Stimulated activated CD4-positive, alpha-beta T cell treated with anti-CD3 and anti-CD28 coated beads, Interleukin-2, amount 100 ng/mL, for 24 hours (primary cell): ENCODE measurements around the gene SLCO2A1.

Experiments used
- DNase-seq, 2 donors: peaks; one replicate each; pipeline ENCODE4 v3.0.0-alpha.2; 2020

Gene SLCO2A1

GRCh38 chr3:133930341-133930933 lies 99.3 kb downstream of the SLCO2A1 start:
- DNase-seq, result no peak

DNA sequence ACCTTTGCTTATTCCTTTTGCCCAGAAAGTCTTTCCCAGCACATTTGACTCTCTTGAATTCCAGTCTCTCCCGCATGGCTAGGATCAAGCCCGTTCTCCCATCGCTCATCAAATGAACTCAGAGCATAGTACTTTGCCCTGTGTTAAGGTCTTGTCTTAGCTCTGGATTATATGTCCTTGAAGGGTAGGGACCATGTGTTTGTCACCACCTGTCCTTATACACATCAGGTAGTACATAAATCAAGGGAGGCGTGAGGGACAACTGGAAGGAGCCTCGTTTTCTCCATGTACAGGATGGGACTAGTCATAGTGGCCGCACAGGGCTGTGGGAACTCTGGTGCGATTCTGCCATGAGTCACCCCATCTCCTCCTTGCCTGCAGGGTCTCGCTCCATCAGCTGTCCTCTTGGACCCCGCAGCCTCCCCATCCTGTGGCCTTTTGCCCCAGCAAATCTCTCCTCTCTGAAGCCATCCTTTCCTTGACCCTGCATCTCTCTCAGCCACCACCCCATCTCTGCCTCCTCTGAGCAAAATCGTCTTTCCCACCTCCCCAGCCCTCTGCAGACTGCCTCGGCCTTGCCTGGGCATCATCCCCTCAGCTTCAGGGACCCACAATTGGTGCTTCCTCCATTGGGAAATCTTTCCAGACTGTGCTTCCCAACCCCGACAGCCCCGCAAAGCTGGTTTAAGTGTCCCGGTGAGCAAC lies 100.7 kb downstream of the SLCO2A1 start:
- DNase-seq, result no peak

DNA sequence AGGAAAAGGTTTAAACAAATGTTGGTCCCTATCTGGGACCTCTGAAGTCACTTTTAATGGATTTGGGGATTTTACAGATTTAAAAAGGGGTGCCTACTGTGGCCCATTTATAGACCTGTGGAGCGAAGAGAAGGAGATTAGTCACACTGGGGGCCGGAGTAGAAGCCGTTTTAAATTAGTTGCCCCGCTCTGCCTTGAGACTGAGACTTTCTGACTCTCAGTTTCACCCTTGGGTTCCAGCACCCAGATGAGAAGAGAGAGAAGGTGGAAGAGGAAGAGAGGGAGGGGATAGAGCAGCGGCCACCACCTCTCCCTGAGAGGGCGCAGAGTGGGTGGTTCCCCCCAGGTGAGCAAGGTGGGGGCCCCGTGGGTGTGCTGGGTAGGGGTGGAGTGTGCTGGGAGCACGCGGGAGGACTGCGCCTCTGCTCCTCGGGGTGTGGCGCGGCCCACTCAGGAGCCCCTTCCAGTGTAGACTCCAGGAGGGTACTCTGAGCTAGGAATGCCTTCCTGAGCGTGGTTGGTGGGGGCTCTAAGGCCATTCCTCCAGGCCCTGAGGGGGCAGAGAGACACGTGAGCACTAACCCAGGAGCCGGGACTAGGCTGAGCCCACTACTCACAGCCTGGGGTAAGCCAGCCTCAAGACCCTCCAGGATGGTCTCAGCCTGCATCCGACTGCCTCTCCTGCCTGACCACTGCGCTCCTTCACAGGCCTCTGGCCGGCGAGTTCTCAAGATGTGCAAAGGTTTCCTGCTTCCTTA lies 101.4 kb downstream of the SLCO2A1 start:
- no peak for DNase-seq

GRCh38 chr3:133927540-133928066 lies 102.1 kb downstream of the SLCO2A1 start:
- DNase-seq, result peak; percentile 76 to 78

DNA sequence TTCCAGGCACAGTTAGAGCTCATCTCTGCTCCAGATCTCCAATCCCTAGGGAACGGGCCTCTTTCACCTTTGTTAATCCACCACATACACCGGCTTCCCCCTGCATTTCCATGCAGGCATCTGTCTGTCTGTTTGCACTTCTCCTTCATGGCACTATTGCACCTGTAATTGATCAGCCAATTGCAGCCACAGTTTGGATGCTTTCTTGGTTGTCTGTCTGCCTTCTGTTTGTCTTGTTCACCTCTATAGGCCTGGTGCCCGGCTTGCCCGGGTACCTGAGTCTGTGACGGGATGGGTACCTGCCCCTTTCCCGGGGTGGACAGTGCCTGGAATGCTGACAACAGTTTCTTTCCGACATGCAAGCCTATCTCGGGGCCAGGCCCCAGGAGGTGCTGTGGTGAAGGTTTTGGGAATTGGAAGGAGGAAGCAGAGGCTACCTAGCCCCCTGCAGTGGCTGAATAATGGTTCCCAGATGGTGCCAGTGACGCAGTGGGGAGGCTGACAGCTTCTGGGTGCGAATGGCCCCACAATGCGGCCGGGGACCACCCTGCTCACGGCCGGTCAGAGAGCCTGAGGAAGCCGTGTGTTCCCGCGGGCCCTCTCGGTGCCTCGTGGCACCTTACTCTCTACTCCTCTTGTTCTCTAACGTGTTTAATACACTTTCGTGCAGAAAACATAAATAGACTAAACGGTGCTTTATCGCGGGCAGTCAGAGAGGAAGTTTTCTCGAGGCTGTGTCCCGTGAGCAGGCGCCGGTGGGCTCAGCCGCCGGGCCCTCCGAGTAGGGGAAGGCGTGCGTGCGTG lies 102.8 kb downstream of the SLCO2A1 start:
- no peak for DNase-seq

- DNase-seq, result no peak
Observed at GRCh38 chr3:133925960-133926735, 103.6 kb downstream of the SLCO2A1 start.

GRCh38 chr3:133924041-133924440 lies 105.7 kb downstream of the SLCO2A1 start:
- no peak for DNase-seq

DNA sequence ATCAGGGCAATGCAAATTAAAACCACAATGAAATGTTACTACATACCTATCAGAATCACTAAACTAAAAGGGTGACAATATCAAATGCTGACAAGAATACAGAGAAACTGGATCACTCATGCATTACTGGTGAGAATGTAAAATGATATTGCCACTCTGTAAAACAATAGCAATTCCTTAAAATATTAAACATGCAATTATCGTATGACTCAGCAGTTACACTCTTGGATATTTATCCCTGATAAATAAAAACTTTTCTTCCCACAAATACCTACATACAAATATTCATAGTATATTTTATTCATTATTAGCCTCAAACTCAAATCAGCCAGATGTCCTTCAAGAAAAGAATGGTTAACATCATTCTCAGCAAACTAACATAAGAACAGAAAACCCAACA lies 108.1 kb downstream of the SLCO2A1 start:
- no peak for DNase-seq

DNA sequence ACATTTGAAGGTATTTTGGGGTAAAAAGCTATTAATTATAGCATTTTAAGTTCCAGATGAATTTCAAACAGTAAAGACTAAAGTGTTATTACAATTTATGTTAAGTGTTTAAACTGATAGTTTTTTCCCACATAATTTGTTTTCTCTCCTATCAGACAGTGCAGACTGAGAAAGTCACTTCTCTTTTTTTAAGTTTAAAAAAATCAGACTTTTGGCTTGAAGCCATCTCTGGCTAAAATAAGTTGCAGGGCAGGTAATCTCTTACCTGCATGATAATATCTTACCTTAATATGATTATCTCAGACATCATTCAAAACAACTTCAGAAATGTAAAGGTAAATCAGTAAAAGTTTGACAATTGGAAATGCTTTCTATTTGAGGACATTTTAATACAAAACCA lies 112.6 kb downstream of the SLCO2A1 start:
- DNase-seq, result no peak

GRCh38 chr3:133915685-133916658 lies 113.8 kb downstream of the SLCO2A1 start:
- DNase-seq, result no peak

GRCh38 chr3:133914839-133915600 lies 114.7 kb downstream of the SLCO2A1 start:
- DNase-seq, result no peak

DNA sequence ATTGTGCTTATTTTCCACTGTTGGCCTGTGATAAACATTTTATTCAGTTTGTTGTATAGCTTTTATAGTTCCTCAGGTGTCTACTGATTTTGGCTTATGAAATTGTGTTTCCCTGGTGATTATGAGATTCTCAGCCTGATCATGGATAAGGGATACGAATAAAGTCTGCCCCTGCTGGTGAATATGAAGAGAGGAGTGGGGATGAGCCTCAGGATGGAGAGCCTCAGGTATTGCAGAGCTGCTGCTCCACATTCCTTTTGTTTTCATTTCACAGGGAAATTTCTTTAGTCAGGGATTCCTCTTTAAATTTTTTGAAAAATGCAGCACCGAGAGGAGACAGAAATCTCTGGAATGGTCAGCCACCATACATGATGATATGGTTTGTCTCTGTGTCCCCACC lies 119.3 kb downstream of the SLCO2A1 start:
- DNase-seq, result no peak

DNA sequence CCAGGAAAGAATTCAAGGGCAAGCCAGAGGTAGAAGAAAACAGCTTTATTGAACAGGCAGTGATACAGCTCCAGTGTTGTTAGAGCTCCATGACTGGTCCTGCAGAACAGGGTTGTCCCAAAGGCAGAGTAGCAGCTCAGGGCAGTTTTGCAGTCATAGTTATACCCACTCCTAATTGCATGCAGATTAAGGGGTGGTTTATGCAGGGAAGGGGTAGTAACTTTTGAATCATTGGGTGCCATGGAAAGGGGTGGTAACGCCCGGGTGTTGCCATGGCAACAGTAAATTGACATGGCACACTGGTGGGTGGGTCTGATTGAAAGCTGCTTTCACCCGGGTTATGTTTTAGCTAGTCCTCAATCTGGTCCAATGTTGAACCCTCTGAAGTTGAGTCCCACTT lies 124.3 kb downstream of the SLCO2A1 start:
- DNase-seq, result no peak

DNA sequence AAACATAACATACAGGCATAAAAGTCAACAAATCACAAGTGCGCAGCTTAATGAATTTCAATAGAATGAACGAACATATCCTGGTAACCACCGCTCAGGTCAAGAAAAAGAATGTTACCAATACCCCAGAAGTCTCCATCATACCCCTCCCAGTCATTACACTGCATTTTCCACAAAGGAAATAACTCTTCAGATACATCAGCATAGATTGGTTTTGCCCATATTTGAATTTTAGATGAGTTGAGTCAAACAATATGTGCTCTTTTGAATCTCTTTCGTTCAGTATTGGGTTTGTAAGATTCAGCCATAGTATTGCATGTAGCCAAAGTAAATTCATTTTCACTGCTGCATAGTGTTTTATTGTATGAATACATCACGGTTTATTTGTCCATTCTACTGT lies 127.9 kb downstream of the SLCO2A1 start:
- no peak for DNase-seq

DNA sequence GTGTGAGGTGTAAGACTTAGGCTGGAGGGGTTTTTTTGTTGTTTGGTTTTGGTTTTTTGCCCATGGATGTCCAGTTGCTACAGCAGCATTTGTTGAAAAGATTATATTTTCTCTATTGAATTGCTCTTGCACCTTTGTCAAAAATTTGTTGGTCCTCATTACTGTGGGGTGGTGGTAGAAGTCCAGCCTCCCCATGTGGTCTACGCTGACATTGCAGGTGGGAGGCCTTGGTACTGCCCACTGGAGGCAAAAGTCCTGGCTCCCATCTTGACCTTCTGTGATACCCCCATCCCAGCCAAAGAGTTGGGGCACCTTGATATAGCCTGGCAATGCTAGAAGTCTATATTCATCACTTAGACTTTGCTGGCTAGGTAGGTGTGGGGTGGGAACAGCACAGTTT lies 128.6 kb downstream of the SLCO2A1 start:
- DNase-seq, result no peak

DNA sequence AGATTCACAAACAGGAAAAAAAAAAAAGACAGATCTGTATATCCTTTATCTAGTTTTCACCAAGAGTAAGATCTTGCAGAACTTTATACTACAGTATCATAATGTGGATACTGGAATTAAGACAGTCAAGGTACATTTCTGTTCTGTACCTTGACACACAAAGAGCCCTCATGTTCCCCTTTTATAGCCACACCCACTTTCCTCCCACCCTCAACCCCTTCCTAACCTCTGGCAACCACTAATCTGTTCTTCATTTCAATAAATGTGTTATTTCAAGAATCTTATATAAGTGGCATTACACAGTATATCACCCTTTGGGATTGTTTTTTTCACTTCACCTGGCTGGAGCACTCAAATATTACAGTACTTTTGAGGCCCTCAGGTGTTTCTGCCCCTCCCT lies 130.4 kb downstream of the SLCO2A1 start:
- DNase-seq, result no peak

- no peak for DNase-seq
Observed at GRCh38 chr3:133897547-133897946, 132.2 kb downstream of the SLCO2A1 start.

GRCh38 chr3:133896002-133896761 lies 133.5 kb downstream of the SLCO2A1 start:
- no peak for DNase-seq
